OCI-LY7 (cell line): ENCODE results near the gene MIEN1. TPM values are rescaled to one million over a fixed set of nuclear protein-coding genes. Genes with fewer than 3 reads are reported as not detected.
A peak's percentile ranks its signal among the peaks of the same experiment; 100 is the strongest.

Source experiments
- BruUV-seq: library from RNA; stranded (reverse); fragments of 400-500 nt; replicated peaks from 2 replicates; lab custom pipeline; 2021; lab: Mats Ljungman, UMichigan
- CTCF ChIA-PET: fragments of 300-600 bp; sonication (Branson Sonifier 250); formaldehyde crosslinking; loops from one replicate; lab custom pipeline; 2022; ENCODE audit warnings: antibody characterized with exemption; ENCODE audit not compliant: unreplicated experiment; lab: Charles Lee
- POLR2A ChIA-PET: fragments of 300-600 bp; sonication (Branson Sonifier 250); formaldehyde crosslinking; loops from one replicate; lab custom pipeline; 2022; ENCODE audit warnings: antibody characterized with exemption; lab: Charles Lee
- DNase-seq: peaks from one replicate; pipeline ENCODE4 v3.0.0-alpha.2; 2015; ENCODE audit warnings: low spot score
- H2AFZ ChIP-seq: fragments of 200-600 bp; sonication (generic), shearing (Covaris generic); 2 replicates; pipeline ENCODE4 v1.6.1; 2014; ENCODE audit warnings: mild to moderate bottlenecking, antibody characterized with exemption, low read length, moderate library complexity
- H3K27ac ChIP-seq: fragments of 200-600 bp; sonication (generic); 2 replicates; pipeline ENCODE4 v1.5.1; 2014; ENCODE audit warnings: mixed run types, low read depth, mild to moderate bottlenecking, moderate library complexity, low read length, inconsistent platforms; ENCODE audit not compliant: poor library complexity, severe bottlenecking
- H3K36me3 ChIP-seq: fragments of 200-600 bp; sonication (generic); 2 replicates; pipeline ENCODE4 v1.6.1; 2014; ENCODE audit warnings: mild to moderate bottlenecking, antibody characterized with exemption, low read length, moderate library complexity, mixed read lengths; ENCODE audit not compliant: insufficient read depth
- H3K4me1 ChIP-seq: fragments of 200-600 bp; sonication (generic); 2 replicates; pipeline ENCODE4 v1.5.1; 2014; ENCODE audit warnings: mild to moderate bottlenecking, low read length; ENCODE audit not compliant: insufficient read depth, poor library complexity, severe bottlenecking
- H3K4me2 ChIP-seq: fragments of 200-600 bp; sonication (generic); 2 replicates; pipeline ENCODE4 v1.6.1; 2014; ENCODE audit warnings: mild to moderate bottlenecking, low read length
- H3K4me3 ChIP-seq: fragments of 200-600 bp; sonication (generic); 2 replicates; pipeline ENCODE4 v1.5.1; 2014; ENCODE audit warnings: mild to moderate bottlenecking, low read depth, low read length; ENCODE audit not compliant: poor library complexity, severe bottlenecking
- H3K79me2 ChIP-seq: fragments of 200-600 bp; sonication (generic); 2 replicates; pipeline ENCODE4 v1.6.1; 2016; ENCODE audit warnings: low read depth, mild to moderate bottlenecking, low read length, moderate library complexity, mixed read lengths; ENCODE audit not compliant: insufficient read depth
- H3K9me2 ChIP-seq: fragments of 200-600 bp; sonication (generic); 2 replicates; pipeline ENCODE4 v1.6.1; 2016; ENCODE audit warnings: mild to moderate bottlenecking, low read length, mixed read lengths; ENCODE audit not compliant: insufficient read depth
- H3K9me3 ChIP-seq: fragments of 200-600 bp; sonication (generic); 2 replicates; pipeline ENCODE4 v1.6.1; 2014; ENCODE audit warnings: mild to moderate bottlenecking, mixed run types, low read length, mixed read lengths
- H4K20me1 ChIP-seq: fragments of 200-600 bp; sonication (generic); 2 replicates; pipeline ENCODE4 v1.6.1; 2014; ENCODE audit warnings: mild to moderate bottlenecking, antibody characterized with exemption, low read length, moderate library complexity, mixed read lengths; ENCODE audit not compliant: insufficient read depth
- EZH2phosphoT487 ChIP-seq: fragments of 200-600 bp; sonication (generic); IDR thresholded peaks from 2 replicates; pipeline ENCODE4 v1.6.1; 2018; ENCODE audit warnings: low read depth, borderline replicate concordance, mild to moderate bottlenecking, mixed run types, antibody characterized with exemption, low read length, moderate library complexity, mixed read lengths
- intact Hi-C: fragments of 100-400 bp; cut with micrococcal nuclease; formaldehyde crosslinking; loops from one replicate; pipeline ENCODE4 v1.10.0; 2022; ENCODE audit not compliant: unreplicated experiment
- total RNA-seq, 2 experiments: library from RNA; depleted of rRNA in 1 of 2; stranded (reverse); fragments of >200 nt in 1 of 2; shearing (Covaris generic) in 1 of 2; gene quantifications; 2 replicates each; pipeline ENCODE4 v1.2.3, GENCODE V29; 2014 to 2022
- TF ChIP-seq, protein P1 (sequence below): fragments of 200-600 bp; sonication (generic); conservative IDR thresholded peaks from 2 replicates; pipeline ENCODE4 v1.5.1; 2014; ENCODE audit warnings: mild to moderate bottlenecking, antibody characterized with exemption, low read length, moderate library complexity, mixed read lengths

Gene MIEN1
- total RNA-seq, 2 experiments from 2014 or later: 55.4 to 89.9 TPM

GRCh38 chr17:39757176-39757662 lies 26.9 kb upstream of the MIEN1 start:
- DNase-seq: no peak
- Histone ChIP-seq H3K27ac (peak overlapping the region; percentile 99), H3K4me1 (peaks cover 86% of the 10 kb centered on the region), H4K20me1 (no peaks in the 10 kb centered on the region), H3K4me2 (peak overlapping the region; percentile 94), H3K9me3 (no peaks in the 10 kb centered on the region), H3K9me2 (no peaks in the 10 kb centered on the region), H2AFZ (no peak overlapping the region), H3K79me2 (peaks cover 31% of the 10 kb centered on the region; the same call in 1 of the 2 replicates), H3K36me3 (peaks cover 26% of the 10 kb centered on the region), H3K4me3 (peak overlapping the region; percentile 67)
- BruUV-seq: TSS peak; percentile 40
- intact Hi-C loops: loop anchor here (5.0 to 10.0 kb wide), 3 partner anchors 90 to 302 kb away; partner anchors contain the start of gene MED1
- no peak for TF ChIP-seq EZH2phosphoT487
- TF ChIP-seq, protein P1, sequence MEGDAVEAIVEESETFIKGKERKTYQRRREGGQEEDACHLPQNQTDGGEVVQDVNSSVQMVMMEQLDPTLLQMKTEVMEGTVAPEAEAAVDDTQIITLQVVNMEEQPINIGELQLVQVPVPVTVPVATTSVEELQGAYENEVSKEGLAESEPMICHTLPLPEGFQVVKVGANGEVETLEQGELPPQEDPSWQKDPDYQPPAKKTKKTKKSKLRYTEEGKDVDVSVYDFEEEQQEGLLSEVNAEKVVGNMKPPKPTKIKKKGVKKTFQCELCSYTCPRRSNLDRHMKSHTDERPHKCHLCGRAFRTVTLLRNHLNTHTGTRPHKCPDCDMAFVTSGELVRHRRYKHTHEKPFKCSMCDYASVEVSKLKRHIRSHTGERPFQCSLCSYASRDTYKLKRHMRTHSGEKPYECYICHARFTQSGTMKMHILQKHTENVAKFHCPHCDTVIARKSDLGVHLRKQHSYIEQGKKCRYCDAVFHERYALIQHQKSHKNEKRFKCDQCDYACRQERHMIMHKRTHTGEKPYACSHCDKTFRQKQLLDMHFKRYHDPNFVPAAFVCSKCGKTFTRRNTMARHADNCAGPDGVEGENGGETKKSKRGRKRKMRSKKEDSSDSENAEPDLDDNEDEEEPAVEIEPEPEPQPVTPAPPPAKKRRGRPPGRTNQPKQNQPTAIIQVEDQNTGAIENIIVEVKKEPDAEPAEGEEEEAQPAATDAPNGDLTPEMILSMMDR: no peak
- POLR2A ChIA-PET: interaction anchor here (1.0 to 3.1 kb wide), 5 partner anchors 9 to 105 kb away, joined by 5 to 24 read pairs (median 18); no protein-coding TSS in a partner anchor
- CTCF ChIA-PET: no interaction called here

GRCh38 chr17:39756380-39757079 lies 26.2 kb upstream of the MIEN1 start:
- H3K79me2 ChIP-seq: peaks cover 31% of the 10 kb centered on the region; the same call in 1 of the 2 replicates
- POLR2A ChIA-PET: interaction anchor here (0.6 to 3.8 kb wide), 11 partner anchors 10 to 202 kb away, joined by 3 to 27 read pairs (median 3); no protein-coding TSS in a partner anchor
- CTCF ChIA-PET: interaction anchor here (0.6 kb wide), 1 partner anchor 88 kb away, joined by 3 read pairs; no protein-coding TSS in a partner anchor
- intact Hi-C loops: loop anchor here (1.0 to 10.0 kb wide), 5 partner anchors 20 to 302 kb away; partner anchors contain the start of gene MED1
- peak overlapping the region; percentile 67 for H3K4me3 ChIP-seq
- peak; percentile 89 for DNase-seq
- H3K4me1 ChIP-seq: peaks cover 90% of the 10 kb centered on the region
- H3K9me2 ChIP-seq: no peaks in the 10 kb centered on the region
- no peak overlapping the region for H2AFZ ChIP-seq
- TF ChIP-seq, protein P1: peak; percentile 33; the same call in 1 of the 2 replicates
- TF ChIP-seq EZH2phosphoT487: no peak
- no peaks in the 10 kb centered on the region for H4K20me1 ChIP-seq
- H3K9me3 ChIP-seq: no peaks in the 10 kb centered on the region
- BruUV-seq: no TSS peak
- H3K36me3 ChIP-seq: peaks cover 19% of the 10 kb centered on the region
- peak overlapping the region; percentile 94 for H3K4me2 ChIP-seq
- peak overlapping the region; percentile 99 for H3K27ac ChIP-seq
